ENCODE data around the gene FAM50B. TPM values are rescaled to one million over a fixed set of nuclear protein-coding genes. Genes with fewer than 3 reads are reported as not detected.

FAM50B gene
- polyA plus RNA-seq, 6 donors from 2014 or later, result 2.5 to 14.8 (median 9.0) TPM

GRCh38 chr6:3825851-3826581 is 23.2 kb upstream of the FAM50B start:
- Mint-ChIP-seq H3K4me3 (no peak overlapping the region), H3K36me3 (no peaks in the 10 kb centered on the region), H3K27ac (no peak overlapping the region), H3K9me3 (no peaks in the 10 kb centered on the region), H3K27me3 (peaks cover 0 to 12% (median 9%) of the 10 kb centered on the region in 3 donors), H3K4me1 (no peaks in the 10 kb centered on the region)
- ATAC-seq (ENCODE audit: low read depth in 2 of 2), result no peak
- no peak for DNase-seq

- H3K4me1 Mint-ChIP-seq, result no peaks in the 10 kb centered on the region
- no peak overlapping the region for H3K4me3 Mint-ChIP-seq
- no peaks in the 10 kb centered on the region for H3K9me3 Mint-ChIP-seq
- peaks cover 0 to 7% (median 5%) of the 10 kb centered on the region in 3 donors for H3K27me3 Mint-ChIP-seq
- DNase-seq (no peak), ATAC-seq (ENCODE audit: low read depth in 2 of 2) (no peak)
- H3K36me3 Mint-ChIP-seq, result no peaks in the 10 kb centered on the region
- no peak overlapping the region for H3K27ac Mint-ChIP-seq
Measured at GRCh38 chr6:3829285-3829684, 19.9 kb upstream of the FAM50B start.

DNA sequence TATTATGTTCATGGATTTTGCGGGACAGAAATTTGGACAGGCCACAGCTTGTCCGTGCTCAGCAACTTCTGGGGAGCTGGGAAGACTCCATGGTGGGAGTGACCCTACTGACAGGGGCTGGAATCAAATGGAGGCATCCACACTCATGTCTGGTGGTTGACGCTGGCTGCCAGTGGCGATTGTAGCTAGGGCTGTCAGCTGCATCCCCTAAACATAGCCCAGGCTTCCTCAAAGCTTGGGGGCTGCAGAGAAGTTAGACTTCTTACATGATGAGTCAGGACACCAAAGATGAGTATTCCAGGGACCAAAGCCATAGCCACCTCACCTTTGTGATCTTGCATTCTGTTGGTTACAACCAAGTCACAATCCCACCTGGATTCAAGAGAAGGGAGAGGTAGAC is 18.4 kb upstream of the FAM50B start:
- Mint-ChIP-seq H3K36me3 (no peaks in the 10 kb centered on the region), H3K27ac (no peak overlapping the region)

DNA sequence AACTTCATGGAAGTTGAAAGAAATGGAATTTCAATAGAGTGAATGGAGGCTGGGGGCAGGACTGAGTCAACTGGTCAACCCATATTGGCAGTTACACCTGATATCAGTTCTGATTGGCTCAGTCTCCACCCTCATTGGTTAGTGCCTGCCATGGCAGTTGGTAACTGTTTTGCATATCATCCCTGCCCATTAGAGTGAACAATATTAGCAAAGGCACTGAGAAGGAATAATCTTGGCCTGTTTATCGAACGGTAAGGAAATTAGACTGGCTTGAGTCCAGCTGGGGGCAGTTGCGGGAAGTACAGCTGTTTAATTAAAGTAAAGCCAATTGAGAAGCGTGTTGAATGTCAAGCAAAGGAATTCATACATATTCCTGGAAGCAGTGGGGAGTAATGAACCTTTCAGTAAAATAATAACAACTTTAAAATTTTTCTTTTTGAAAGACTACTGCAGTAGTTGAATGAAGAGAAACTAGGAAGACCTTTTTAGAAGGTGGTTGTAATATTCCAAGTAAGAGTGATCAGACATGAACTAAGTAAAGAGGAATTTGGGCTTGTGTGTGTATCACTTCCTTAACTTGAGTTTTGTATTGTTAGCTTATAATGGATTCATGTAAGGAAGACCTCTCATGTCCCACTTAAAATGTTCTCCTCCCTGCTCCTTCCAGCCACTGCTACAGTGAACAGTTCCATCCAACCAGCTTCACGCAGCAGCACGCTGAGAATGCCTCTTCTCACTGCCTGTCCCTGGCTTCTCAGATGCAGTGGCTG is 17.2 kb upstream of the FAM50B start:
- peaks cover 0 to 12% (median 0%) of the 10 kb centered on the region in 3 donors for H3K27me3 Mint-ChIP-seq
- no peak overlapping the region for H3K4me3 Mint-ChIP-seq
- H3K9me3 Mint-ChIP-seq, result no peaks in the 10 kb centered on the region
- no peaks in the 10 kb centered on the region for H3K4me1 Mint-ChIP-seq
- no peak overlapping the region for H3K27ac Mint-ChIP-seq
- DNase-seq (no peak), ATAC-seq (ENCODE audit: low read depth in 2 of 2) (no peak)
- H3K36me3 Mint-ChIP-seq, result no peaks in the 10 kb centered on the region

More for the DNA sequence above, 18.4 kb upstream of the FAM50B start:
- no peak for ATAC-seq (ENCODE audit: low read depth in 2 of 2)
- Mint-ChIP-seq H3K4me3 (no peak overlapping the region), H3K4me1 (no peaks in the 10 kb centered on the region), H3K9me3 (no peaks in the 10 kb centered on the region), H3K27me3 (peaks cover 0 to 7% (median 5%) of the 10 kb centered on the region in 3 donors)
- no peak for DNase-seq

DNA sequence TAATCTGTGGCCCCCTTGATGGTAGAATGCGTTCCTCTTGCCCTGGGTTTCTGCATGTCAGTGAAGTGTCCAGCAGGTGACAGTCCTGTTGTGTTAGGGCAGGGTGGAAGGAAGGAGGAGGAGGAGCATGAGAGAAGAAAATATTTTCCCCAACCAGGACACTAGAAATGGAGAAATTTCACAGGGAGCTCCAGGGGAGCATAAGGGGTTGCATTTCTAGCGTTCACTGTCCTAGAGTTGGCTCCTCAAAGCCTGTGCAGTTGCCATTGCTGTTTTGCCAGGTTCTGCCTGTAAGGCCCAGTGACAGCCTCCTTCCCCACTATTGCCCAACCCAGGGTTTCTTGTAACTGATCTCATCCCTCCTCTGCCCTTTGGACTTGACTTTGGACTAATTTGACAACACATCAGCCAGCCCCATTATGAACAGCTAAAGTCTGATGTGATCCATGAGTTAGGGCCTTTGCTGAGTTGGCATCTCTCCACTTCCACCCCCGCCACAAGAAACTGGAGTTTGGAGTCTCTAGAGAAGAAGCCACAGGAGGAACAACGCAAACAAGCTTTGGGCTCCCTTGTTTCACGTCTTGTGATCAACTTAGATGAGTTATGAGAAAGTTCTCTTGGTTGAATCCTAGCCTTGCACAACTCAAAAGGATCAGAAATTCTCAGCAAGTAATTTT is 14.0 kb upstream of the FAM50B start:
- DNase-seq (no peak), ATAC-seq (ENCODE audit: low read depth in 2 of 2) (no peak)
- peaks cover 4 to 20% (median 8%) of the 10 kb centered on the region in 3 donors for H3K27me3 Mint-ChIP-seq
- H3K36me3 Mint-ChIP-seq, result no peaks in the 10 kb centered on the region
- H3K4me3 Mint-ChIP-seq, result no peak overlapping the region
- no peaks in the 10 kb centered on the region for H3K9me3 Mint-ChIP-seq
- H3K4me1 Mint-ChIP-seq, result no peaks in the 10 kb centered on the region
- H3K27ac Mint-ChIP-seq, result no peak overlapping the region

DNA sequence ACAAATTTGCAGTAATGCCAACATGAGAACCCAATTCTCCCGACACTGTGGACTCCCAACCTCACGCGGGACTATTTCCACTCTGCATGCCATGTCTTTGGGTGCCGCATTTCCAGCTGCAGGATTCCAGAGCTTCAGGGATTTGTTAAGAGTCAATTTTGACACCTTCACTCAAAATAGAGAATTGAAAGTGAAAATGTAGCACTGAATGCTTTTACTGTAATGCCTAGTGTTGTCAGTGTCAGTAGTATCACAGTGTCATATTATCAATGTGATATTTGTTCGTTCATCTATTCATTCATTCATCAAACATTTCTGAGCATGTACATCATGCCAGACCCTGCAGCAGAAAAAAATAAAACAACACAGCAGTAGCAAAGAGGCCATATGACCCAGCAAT is 13.4 kb upstream of the FAM50B start:
- H3K36me3 Mint-ChIP-seq, result no peaks in the 10 kb centered on the region
- no peaks in the 10 kb centered on the region for H3K4me1 Mint-ChIP-seq
- DNase-seq (no peak), ATAC-seq (ENCODE audit: low read depth in 2 of 2) (no peak)
- no peaks in the 10 kb centered on the region for H3K9me3 Mint-ChIP-seq
- H3K27ac Mint-ChIP-seq, result no peak overlapping the region
- peaks cover 4 to 16% (median 8%) of the 10 kb centered on the region in 3 donors for H3K27me3 Mint-ChIP-seq
- H3K4me3 Mint-ChIP-seq, result no peak overlapping the region

DNA sequence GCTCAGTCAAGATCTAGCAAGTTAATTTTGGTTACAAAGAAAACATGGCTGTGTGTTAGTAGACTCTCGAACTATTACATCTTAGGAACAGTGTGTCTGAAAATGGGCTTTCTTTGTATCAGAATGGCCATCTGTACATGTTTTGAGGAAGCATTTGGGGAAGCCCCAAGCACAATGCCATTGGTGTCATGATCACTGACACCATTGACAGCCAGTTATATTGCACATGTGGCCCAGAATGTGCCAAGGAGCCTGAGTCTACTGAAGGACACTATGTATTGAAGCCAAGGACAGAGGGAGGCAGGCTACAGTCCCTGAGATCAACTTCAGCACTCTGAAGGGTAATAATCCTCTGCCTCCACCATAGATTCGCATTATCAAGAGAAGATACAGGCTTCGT is 12.6 kb upstream of the FAM50B start:
- ATAC-seq (ENCODE audit: low read depth in 2 of 2) (no peak), DNase-seq (no peak)
- Mint-ChIP-seq H3K36me3 (no peaks in the 10 kb centered on the region), H3K4me3 (no peak overlapping the region), H3K27me3 (peaks cover 4 to 13% (median 8%) of the 10 kb centered on the region in 3 donors), H3K27ac (no peak overlapping the region), H3K9me3 (no peaks in the 10 kb centered on the region), H3K4me1 (no peaks in the 10 kb centered on the region)

GRCh38 chr6:3837781-3838180 is 11.4 kb upstream of the FAM50B start:
- DNase-seq (no peak), ATAC-seq (ENCODE audit: low read depth in 2 of 2) (no peak)
- H3K4me1 Mint-ChIP-seq, result no peaks in the 10 kb centered on the region
- H3K27me3 Mint-ChIP-seq, result peaks cover 4 to 13% (median 8%) of the 10 kb centered on the region in 3 donors
- no peak overlapping the region for H3K4me3 Mint-ChIP-seq
- no peaks in the 10 kb centered on the region for H3K9me3 Mint-ChIP-seq
- H3K36me3 Mint-ChIP-seq, result no peaks in the 10 kb centered on the region
- no peak overlapping the region for H3K27ac Mint-ChIP-seq

- no peaks in the 10 kb centered on the region for H3K4me1 Mint-ChIP-seq
- ATAC-seq (ENCODE audit: low read depth in 2 of 2) (no peak), DNase-seq (no peak)
- H3K4me3 Mint-ChIP-seq, result no peak overlapping the region
- H3K9me3 Mint-ChIP-seq, result no peaks in the 10 kb centered on the region
- H3K27ac Mint-ChIP-seq, result peak overlapping the region in 2 of 6 donors; percentile 15 to 33
- no peaks in the 10 kb centered on the region for H3K36me3 Mint-ChIP-seq
- peaks cover 4 to 13% (median 8%) of the 10 kb centered on the region in 3 donors for H3K27me3 Mint-ChIP-seq
Measured at GRCh38 chr6:3838992-3839867, 9.9 kb upstream of the FAM50B start.

DNA sequence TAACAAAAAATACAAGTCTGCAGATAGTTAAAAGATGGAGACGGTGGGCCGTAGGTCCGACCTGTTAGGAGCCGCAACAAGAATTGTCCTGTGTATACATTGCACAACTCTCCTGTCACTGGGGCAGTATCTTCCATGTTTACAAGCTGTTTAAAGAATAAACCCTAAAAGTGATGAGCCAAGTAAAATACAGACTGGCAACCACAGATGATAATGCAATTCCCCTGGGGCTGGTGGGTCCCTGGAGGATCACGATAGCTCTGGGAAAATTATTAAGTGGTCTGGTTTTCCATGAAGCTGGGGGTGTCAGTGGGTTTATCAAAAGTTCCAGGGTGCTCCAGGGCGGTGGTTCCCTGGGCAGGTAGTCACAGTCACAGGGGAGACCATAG is 8.1 kb upstream of the FAM50B start:
- Mint-ChIP-seq H3K4me3 (no peak overlapping the region), H3K9me3 (no peaks in the 10 kb centered on the region), H3K4me1 (no peaks in the 10 kb centered on the region), H3K27ac (peak overlapping the region in 1 of 6 donors; percentile 35), H3K36me3 (no peaks in the 10 kb centered on the region), H3K27me3 (peaks cover 4 to 13% (median 8%) of the 10 kb centered on the region in 3 donors)
- ATAC-seq (ENCODE audit: low read depth in 2 of 2) (no peak), DNase-seq (no peak)

- Mint-ChIP-seq H3K4me3 (no peak overlapping the region), H3K27me3 (peaks cover 4 to 8% (median 8%) of the 10 kb centered on the region in 3 donors), H3K4me1 (no peaks in the 10 kb centered on the region), H3K36me3 (no peaks in the 10 kb centered on the region), H3K9me3 (no peaks in the 10 kb centered on the region), H3K27ac (no peak overlapping the region)
- no peak for DNase-seq
- ATAC-seq (ENCODE audit: low read depth in 2 of 2), result no peak
Measured at GRCh38 chr6:3841711-3842565, 7.2 kb upstream of the FAM50B start.

DNA sequence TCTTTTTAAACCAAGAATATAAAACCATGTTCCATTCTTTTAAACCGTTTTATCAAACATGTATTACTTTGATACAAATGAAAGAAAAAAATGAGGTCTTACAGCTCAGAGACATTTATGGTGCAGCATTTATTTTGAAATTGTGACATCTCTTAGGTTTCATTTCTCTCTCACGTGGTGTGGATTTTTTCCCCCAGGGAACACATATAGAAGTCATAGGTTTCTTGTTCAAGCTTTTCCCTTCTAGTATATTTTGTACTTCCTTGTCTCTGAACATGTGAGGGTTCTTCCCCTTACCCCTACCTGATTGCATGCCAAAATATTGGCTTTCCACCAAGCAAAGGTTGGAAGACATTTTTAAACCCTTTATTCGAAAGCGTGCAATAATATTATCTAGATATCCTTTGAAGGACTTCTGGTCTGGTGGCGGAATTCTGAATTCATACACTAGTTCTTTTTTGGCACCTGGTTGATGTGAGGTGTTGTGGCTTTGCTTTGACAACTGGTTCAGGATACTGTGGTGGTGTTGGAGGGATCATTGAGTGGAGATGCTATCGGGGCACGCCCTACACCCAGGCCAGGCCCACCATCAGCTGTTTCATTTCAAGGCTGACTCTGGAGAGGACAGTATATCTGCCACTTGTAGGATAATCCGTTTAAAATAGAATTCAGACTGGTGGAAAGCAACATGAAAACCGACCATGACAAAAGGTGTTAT is 5.6 kb upstream of the FAM50B start:
- H3K27me3 Mint-ChIP-seq, result peaks cover 4 to 7% (median 5%) of the 10 kb centered on the region in 3 donors

More for the DNA sequence above, 5.6 kb upstream of the FAM50B start:
- Mint-ChIP-seq H3K4me3 (no peak overlapping the region), H3K36me3 (no peaks in the 10 kb centered on the region), H3K4me1 (peaks cover 3 to 5% (median 4%) of the 10 kb centered on the region in 3 donors), H3K9me3 (peaks cover 0 to under 1% (median 0%) of the 10 kb centered on the region in 7 donors), H3K27ac (no peak overlapping the region)
- ATAC-seq (ENCODE audit: low read depth in 2 of 2), result no peak
- DNase-seq, result no peak

Data from naive B cell (primary cell).